ENCODE data around the gene LTBP4. TPM values are rescaled to one million over a fixed set of nuclear protein-coding genes. Genes with fewer than 3 reads are reported as not detected.

Gene LTBP4
- polyA plus RNA-seq, 1 of the 3 experiments (the other 2 are of a cell fraction): 24.8 TPM

GRCh38 chr19:40667602-40668001 is 66.4 kb downstream of the LTBP4 start:
- H3K4me3 ChIP-seq (ENCODE audit: low read depth in 2 of 2, low read length in 1 of 2): no peak overlapping the region
- peaks cover 6 to 10% of the 10 kb centered on the region in 2 experiments; a peak in 3 of 4 replicates for H3K4me1 ChIP-seq (ENCODE audit: control insufficient read depth in 1 of 2, insufficient read depth in 2 of 2, low read depth in 1 of 2, low read length in 1 of 2)
- H3K36me3 ChIP-seq (replicated peaks in 1 of 2; ENCODE audit: control insufficient read depth in 1 of 2, insufficient read depth in 2 of 2, low read length in 1 of 2): peaks cover 18 to 50% of the 10 kb centered on the region in 2 experiments
- no peaks in the 10 kb centered on the region for H3K9me2 ChIP-seq
- no peaks in the 10 kb centered on the region for H3K79me2 ChIP-seq (ENCODE audit: insufficient read depth)
- H3F3A ChIP-seq (replicated peaks; ENCODE audit: insufficient read depth): peaks cover 41% of the 10 kb centered on the region
- no peak overlapping the region for H3K4me2 ChIP-seq
- CTCF ChIA-PET: interaction anchor here (1.0 kb wide), 1 partner anchor 33 kb away, joined by 3 read pairs; no protein-coding TSS in a partner anchor
- no peak overlapping the region for H2AFZ ChIP-seq (ENCODE audit: low read depth)
- no peak for DNase-seq
- no peak overlapping the region for H3K27ac ChIP-seq (ENCODE audit: low read depth in 2 of 2, low read length in 1 of 2)
- no peaks in the 10 kb centered on the region for H3K27me3 ChIP-seq (ENCODE audit: insufficient read depth)
- WGBS (ENCODE audit: low lambda C conversion rate): 97% methylated on average over 12 of the region's 14 CpGs
- H3K9me3 ChIP-seq: no peaks in the 10 kb centered on the region
- POLR2A ChIA-PET: no interaction called here
- no peak overlapping the region for H3K9ac ChIP-seq
- no peaks in the 10 kb centered on the region for H4K20me1 ChIP-seq (ENCODE audit: insufficient read depth)
- no peak for TF ChIP-seq EP300 (IDR thresholded peaks at IDR 0.05; ENCODE audit: borderline replicate concordance in 1 of 2, low read depth in 1 of 2, low read length in 1 of 2)
- no peak for TF ChIP-seq GABPA (IDR thresholded peaks at IDR 0.05; ENCODE audit: low read depth)
- no peak for TF ChIP-seq RCOR1 (IDR thresholded peaks at IDR 0.05; ENCODE audit: low read length)
- TF ChIP-seq, protein P1, sequence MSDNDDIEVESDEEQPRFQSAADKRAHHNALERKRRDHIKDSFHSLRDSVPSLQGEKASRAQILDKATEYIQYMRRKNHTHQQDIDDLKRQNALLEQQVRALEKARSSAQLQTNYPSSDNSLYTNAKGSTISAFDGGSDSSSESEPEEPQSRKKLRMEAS (IDR thresholded peaks at IDR 0.05; ENCODE audit: low read depth): no peak
- TF ChIP-seq FOSL2 (IDR thresholded peaks at IDR 0.05; ENCODE audit: borderline replicate concordance, low read depth): no peak
- TF ChIP-seq YY1 (IDR thresholded peaks at IDR 0.05; ENCODE audit: low read depth): no peak
- no peak for TF ChIP-seq ZBTB33 (IDR thresholded peaks at IDR 0.05; ENCODE audit: borderline replicate concordance, low read depth)
- TF ChIP-seq IRF3 (IDR thresholded peaks at IDR 0.05; ENCODE audit: low read depth, low read length): no peak
- TF ChIP-seq MEF2A (IDR thresholded peaks at IDR 0.05; ENCODE audit: borderline replicate concordance, low read depth): no peak
- no peak for TF ChIP-seq CHD2 (IDR thresholded peaks at IDR 0.05; ENCODE audit: low read length, partially characterized antibody)
- TF ChIP-seq, protein P2, sequence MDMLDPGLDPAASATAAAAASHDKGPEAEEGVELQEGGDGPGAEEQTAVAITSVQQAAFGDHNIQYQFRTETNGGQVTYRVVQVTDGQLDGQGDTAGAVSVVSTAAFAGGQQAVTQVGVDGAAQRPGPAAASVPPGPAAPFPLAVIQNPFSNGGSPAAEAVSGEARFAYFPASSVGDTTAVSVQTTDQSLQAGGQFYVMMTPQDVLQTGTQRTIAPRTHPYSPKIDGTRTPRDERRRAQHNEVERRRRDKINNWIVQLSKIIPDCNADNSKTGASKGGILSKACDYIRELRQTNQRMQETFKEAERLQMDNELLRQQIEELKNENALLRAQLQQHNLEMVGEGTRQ (IDR thresholded peaks at IDR 0.05; ENCODE audit: borderline replicate concordance, low read depth, low read length): no peak
- TF ChIP-seq TCF12 (IDR thresholded peaks at IDR 0.05): no peak
- no peak for TF ChIP-seq SIN3A (IDR thresholded peaks at IDR 0.05; ENCODE audit: borderline replicate concordance, low read depth, low read length)
- TF ChIP-seq, protein P3, sequence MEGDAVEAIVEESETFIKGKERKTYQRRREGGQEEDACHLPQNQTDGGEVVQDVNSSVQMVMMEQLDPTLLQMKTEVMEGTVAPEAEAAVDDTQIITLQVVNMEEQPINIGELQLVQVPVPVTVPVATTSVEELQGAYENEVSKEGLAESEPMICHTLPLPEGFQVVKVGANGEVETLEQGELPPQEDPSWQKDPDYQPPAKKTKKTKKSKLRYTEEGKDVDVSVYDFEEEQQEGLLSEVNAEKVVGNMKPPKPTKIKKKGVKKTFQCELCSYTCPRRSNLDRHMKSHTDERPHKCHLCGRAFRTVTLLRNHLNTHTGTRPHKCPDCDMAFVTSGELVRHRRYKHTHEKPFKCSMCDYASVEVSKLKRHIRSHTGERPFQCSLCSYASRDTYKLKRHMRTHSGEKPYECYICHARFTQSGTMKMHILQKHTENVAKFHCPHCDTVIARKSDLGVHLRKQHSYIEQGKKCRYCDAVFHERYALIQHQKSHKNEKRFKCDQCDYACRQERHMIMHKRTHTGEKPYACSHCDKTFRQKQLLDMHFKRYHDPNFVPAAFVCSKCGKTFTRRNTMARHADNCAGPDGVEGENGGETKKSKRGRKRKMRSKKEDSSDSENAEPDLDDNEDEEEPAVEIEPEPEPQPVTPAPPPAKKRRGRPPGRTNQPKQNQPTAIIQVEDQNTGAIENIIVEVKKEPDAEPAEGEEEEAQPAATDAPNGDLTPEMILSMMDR (IDR thresholded peaks at IDR 0.05): no peak
- no peak for TF ChIP-seq POLR2AphosphoS5 (IDR thresholded peaks at IDR 0.05; ENCODE audit: low read depth, low read length)
- no peak for TF ChIP-seq MXI1 (IDR thresholded peaks at IDR 0.05; ENCODE audit: low read depth, low read length)
- no peak for TF ChIP-seq ELF1 (IDR thresholded peaks at IDR 0.05)
